GM23338 (cell line): ENCODE data around the gene ZNF331. TPM values are rescaled to one million over a fixed set of nuclear protein-coding genes. Genes with fewer than 3 reads are reported as not detected.

Experiments
- ATAC-seq: fragments of 200-7000 bp; cut with Tn5 transposase; 3 replicates; pipeline ENCODE4 v1.9.1; 2020
- DNase-seq: peaks from one replicate; pipeline ENCODE4 v3.0.0-alpha.2; 2015; ENCODE audit warnings: low spot score
- H2AFZ ChIP-seq: fragments of 200-600 bp; sonication (generic); 2 replicates; pipeline ENCODE4 v1.8.0; 2016; ENCODE audit warnings: antibody characterized with exemption, mild to moderate bottlenecking, moderate library complexity
- H3F3A ChIP-seq: fragments of 200-600 bp; sonication (generic); replicated peaks from 2 replicates; pipeline ENCODE4 v1.8.0; 2017; ENCODE audit warnings: antibody characterized with exemption, mixed run types, low read depth
- H3K27ac ChIP-seq: fragments of 200-600 bp; sonication (generic); 2 replicates; pipeline ENCODE4 v1.6.1; 2016; ENCODE audit warnings: low read depth
- H3K27me3 ChIP-seq: fragments of 200-600 bp; sonication (generic); 2 replicates; pipeline ENCODE4 v1.8.0; 2016; ENCODE audit warnings: mild to moderate bottlenecking, mixed run types, moderate library complexity; ENCODE audit not compliant: insufficient read depth
- H3K36me3 ChIP-seq: fragments of 200-600 bp; sonication (generic); 2 replicates; pipeline ENCODE4 v1.8.0; 2016; ENCODE audit warnings: mild to moderate bottlenecking; ENCODE audit not compliant: insufficient read depth
- H3K4me1 ChIP-seq: fragments of 200-600 bp; sonication (generic); 2 replicates; pipeline ENCODE4 v1.8.0; 2016; ENCODE audit warnings: mild to moderate bottlenecking, moderate library complexity; ENCODE audit not compliant: insufficient read depth
- H3K4me2 ChIP-seq: fragments of 200-600 bp; sonication (generic); 2 replicates; pipeline ENCODE4 v1.7.1; 2017; ENCODE audit warnings: mixed run types
- H3K4me3 ChIP-seq: fragments of 200-600 bp; sonication (generic); 2 replicates; pipeline ENCODE4 v1.6.1; 2016; ENCODE audit warnings: mixed run types
- H3K79me2 ChIP-seq: fragments of 200-600 bp; sonication (generic); replicated peaks from 2 replicates; pipeline ENCODE4 v1.8.0; 2017; ENCODE audit warnings: mild to moderate bottlenecking; ENCODE audit not compliant: insufficient read depth
- H3K9me2 ChIP-seq: fragments of 200-600 bp; sonication (generic); 2 replicates; pipeline ENCODE4 v1.8.0; 2017; ENCODE audit not compliant: insufficient read depth
- H4K20me1 ChIP-seq: fragments of 200-600 bp; sonication (generic); replicated peaks from 2 replicates; pipeline ENCODE4 v1.8.0; 2017; ENCODE audit warnings: mild to moderate bottlenecking; ENCODE audit not compliant: insufficient read depth
- H3K27ac Mint-ChIP-seq: 2 replicates; pipeline ENCODE4 v1.8.0; 2020; ENCODE audit warnings: inconsistent platforms, mild to moderate bottlenecking, moderate library complexity, mixed read lengths
- H3K27me3 Mint-ChIP-seq: 3 replicates; pipeline ENCODE4 v1.8.0; 2022; ENCODE audit warnings: low read depth, mild to moderate bottlenecking, moderate library complexity, mixed read lengths, inconsistent platforms; ENCODE audit not compliant: insufficient read depth, poor library complexity
- H3K36me3 Mint-ChIP-seq: 3 replicates; pipeline ENCODE4 v1.8.0; 2021; ENCODE audit warnings: low read depth, mild to moderate bottlenecking, inconsistent platforms, moderate library complexity, mixed read lengths
- H3K4me1 Mint-ChIP-seq: 3 replicates; pipeline ENCODE4 v1.8.0; 2020; ENCODE audit warnings: mild to moderate bottlenecking, inconsistent platforms, mixed read lengths
- H3K4me3 Mint-ChIP-seq: 3 replicates; pipeline ENCODE4 v1.8.0; 2021; ENCODE audit warnings: moderate library complexity, mild to moderate bottlenecking, inconsistent platforms, mixed read lengths
- H3K9me3 Mint-ChIP-seq: 3 replicates; pipeline ENCODE4 v1.8.0; 2020; ENCODE audit warnings: moderate library complexity, mild to moderate bottlenecking, inconsistent platforms, mixed read lengths
- CTCF ChIP-seq, 2 experiments: fragments of 200-600 bp in 1 of 2; sonication (generic) in 1 of 2; conservative IDR thresholded peaks; 2 replicates each; pipeline versions ENCODE4 v1.5.1 to v1.6.1; 2016 to 2017; ENCODE audit warnings: antibody characterized with exemption in 2 of 2, low read depth in 2 of 2, mild to moderate bottlenecking in 2 of 2, moderate library complexity in 1 of 2
- ETS1 ChIP-seq: IDR thresholded peaks from 2 replicates; pipeline ENCODE4 v1.6.1; 2016; ENCODE audit warnings: antibody characterized with exemption
- EZH2 ChIP-seq: fragments of 200-600 bp; sonication (generic); IDR thresholded peaks from one replicate; pipeline ENCODE4 v1.8.0; 2017; ENCODE audit warnings: antibody characterized with exemption, mild to moderate bottlenecking, low read depth; ENCODE audit not compliant: unreplicated experiment
- EZH2phosphoT487 ChIP-seq: fragments of 200-600 bp; sonication (generic); IDR thresholded peaks from one replicate; pipeline ENCODE4 v1.8.1; 2018; ENCODE audit warnings: antibody characterized with exemption; ENCODE audit not compliant: unreplicated experiment
- JUNB ChIP-seq: IDR thresholded peaks from one replicate; pipeline ENCODE4 v1.6.1; 2016; ENCODE audit warnings: antibody characterized with exemption; ENCODE audit not compliant: unreplicated experiment
- NANOG ChIP-seq: IDR thresholded peaks from 2 replicates; pipeline ENCODE4 v1.6.1; 2016; ENCODE audit warnings: antibody characterized with exemption, borderline replicate concordance
- POLR2AphosphoS5 ChIP-seq: IDR thresholded peaks from 2 replicates; pipeline ENCODE4 v1.6.1; 2016; ENCODE audit warnings: antibody characterized with exemption, low read depth
- STAT1 ChIP-seq: IDR thresholded peaks from one replicate; pipeline ENCODE4 v1.6.1; 2016; ENCODE audit warnings: antibody characterized with exemption; ENCODE audit not compliant: unreplicated experiment
- ZNF114 ChIP-seq: fragments of 250-450 bp; sonication (Bioruptor Pico); IDR thresholded peaks from 2 replicates; pipeline ENCODE4 v1.5.0; 2020; ENCODE audit warnings: mild to moderate bottlenecking, moderate library complexity
- ZNF331 ChIP-seq: fragments of 250-450 bp; sonication (Bioruptor Pico); IDR thresholded peaks from 2 replicates; pipeline ENCODE4 v1.5.0; 2020; ENCODE audit warnings: low read depth, mild to moderate bottlenecking, moderate library complexity
- polyA plus RNA-seq: library from polyadenylated mRNA; unstranded; fragments of >200 nt; fragmentation: Nextera tagmentation; extraction: Ambion mirVana; gene quantifications from 2 replicates; pipeline ENCODE4 v1.2.1, GENCODE V29; 2016
- total RNA-seq: library from RNA; depleted of rRNA; stranded (reverse); fragments of >200 nt; shearing (Covaris generic); gene quantifications from 2 replicates; pipeline ENCODE4 v1.2.3, GENCODE V29; 2014

ZNF331 gene
- total and polyA plus RNA-seq, 2 experiments from 2014 or later: 36.2 to 46.5 TPM

- peaks cover 9% of the 10 kb centered on the region; the same call in 1 of the 2 replicates for H3K4me1 ChIP-seq
- no peak overlapping the region for H3K4me2 ChIP-seq
- H3K79me2 ChIP-seq: peaks cover 79% of the 10 kb centered on the region
- H3K27ac ChIP-seq: no peak overlapping the region
- DNase-seq (no peak), ATAC-seq (no peak)
- no peak overlapping the region for H3K4me3 ChIP-seq
- Mint-ChIP-seq H3K4me3 (no peak overlapping the region), H3K4me1 (peaks cover 8% of the 10 kb centered on the region), H3K9me3 (peaks cover 16% of the 10 kb centered on the region; the same call in 2 of the 3 replicates), H3K36me3 (peaks cover 65% of the 10 kb centered on the region), H3K27me3 (peaks cover 2% of the 10 kb centered on the region), H3K27ac (no peak overlapping the region)
- H3F3A ChIP-seq: peaks cover 8% of the 10 kb centered on the region; the same call in 1 of the 2 replicates
- H3K9me2 ChIP-seq: 0 out of 2 replicates have a peak, but pooled peaks cover 3% of the 10 kb centered on the region
- H3K36me3 ChIP-seq: peaks cover 22% of the 10 kb centered on the region
- H4K20me1 ChIP-seq: 0 out of 2 replicates have a peak, but pooled peaks cover 2% of the 10 kb centered on the region
- no peak overlapping the region for H2AFZ ChIP-seq
- TF ChIP-seq CTCF (conservative IDR thresholded peaks at IDR 0.05; ENCODE audit: low read depth in 2 of 2): no peak
- no peak for TF ChIP-seq NANOG
- TF ChIP-seq EZH2phosphoT487: no peak
- no peak for TF ChIP-seq JUNB
- no peak for TF ChIP-seq ZNF114 (CRISPR knock-in tag)
- H3K27me3 ChIP-seq: no peaks in the 10 kb centered on the region
These were observed 12.0 kb upstream of the ZNF331 start for GRCh38 chr19:53525922-53526321.

- peaks cover 6% of the 10 kb centered on the region; the same call in 1 of the 2 replicates for H4K20me1 ChIP-seq
- DNase-seq: no peak
- H3K9me3 Mint-ChIP-seq: peaks cover 7% of the 10 kb centered on the region; the same call in 1 of the 3 replicates
- peaks cover 2% of the 10 kb centered on the region for H3K27me3 Mint-ChIP-seq
- peaks cover 5% of the 10 kb centered on the region; the same call in 1 of the 2 replicates for H3K36me3 ChIP-seq
- no peaks in the 10 kb centered on the region for H3K27me3 ChIP-seq
- no peak overlapping the region for H3K4me3 Mint-ChIP-seq
- H3K27ac ChIP-seq: no peak overlapping the region
- H3K4me3 ChIP-seq: no peak overlapping the region
- peaks cover 9% of the 10 kb centered on the region; the same call in 1 of the 2 replicates for H3F3A ChIP-seq
- ATAC-seq: no peak
- TF ChIP-seq JUNB (no peak), POLR2AphosphoS5 (no peak), EZH2 (no peak), STAT1 (no peak), ETS1 (no peak), ZNF331 (no peak), ZNF114 (CRISPR knock-in tag) (no peak)
- H3K4me1 Mint-ChIP-seq: no peaks in the 10 kb centered on the region
- no peak overlapping the region for H3K4me2 ChIP-seq
- no peak overlapping the region for H3K27ac Mint-ChIP-seq
- no peak overlapping the region for H2AFZ ChIP-seq
- peaks cover 36% of the 10 kb centered on the region for H3K79me2 ChIP-seq
- H3K9me2 ChIP-seq: no peaks in the 10 kb centered on the region
- no peaks in the 10 kb centered on the region for H3K4me1 ChIP-seq
- H3K36me3 Mint-ChIP-seq: peaks cover 26% of the 10 kb centered on the region
These were observed 7.3 kb upstream of the ZNF331 start for GRCh38 chr19:53530622-53531021.
